Activated naive CD8-positive, alpha-beta T cell treated with anti-CD3 and anti-CD28 coated beads, Interleukin-2, amount 50 U/mL, for 24 hours (primary cell): ENCODE measurements around the gene PTPRE.

ENCODE experiments used
- ATAC-seq: fragments of 150-1000 bp; cut with Tn5 transposase; one replicate; pipeline ENCODE4 v1.10.0; 2021
- DNase-seq: peaks from one replicate; pipeline ENCODE4 v3.0.0; 2021
- H3K27ac Mint-ChIP-seq: one replicate; pipeline ENCODE4 v1.8.0; 2021; ENCODE audit warnings: mild to moderate bottlenecking, mixed read lengths
- H3K27me3 Mint-ChIP-seq: one replicate; pipeline ENCODE4 v1.8.0; 2021; ENCODE audit warnings: mixed read lengths
- H3K36me3 Mint-ChIP-seq: one replicate; pipeline ENCODE4 v1.8.0; 2021; ENCODE audit warnings: low read depth, mixed read lengths
- H3K4me1 Mint-ChIP-seq: one replicate; pipeline ENCODE4 v1.8.0; 2021; ENCODE audit warnings: mixed read lengths
- H3K4me3 Mint-ChIP-seq: one replicate; pipeline ENCODE4 v1.8.0; 2021; ENCODE audit warnings: mild to moderate bottlenecking, moderate library complexity, mixed read lengths
- H3K9me3 Mint-ChIP-seq: one replicate; pipeline ENCODE4 v1.8.0; 2021; ENCODE audit warnings: mixed read lengths

The PTPRE gene

GRCh38 chr10:128059266-128059981 lies 152.5 kb downstream of the PTPRE start:
- Mint-ChIP-seq H3K27me3 (no peaks in the 10 kb centered on the region), H3K36me3 (peaks cover 63% of the 10 kb centered on the region), H3K27ac (peak overlapping the region; percentile 87), H3K9me3 (no peaks in the 10 kb centered on the region), H3K4me3 (no peak overlapping the region), H3K4me1 (peaks cover 58% of the 10 kb centered on the region)
- DNase-seq: no peak
- ATAC-seq: no peak

DNA sequence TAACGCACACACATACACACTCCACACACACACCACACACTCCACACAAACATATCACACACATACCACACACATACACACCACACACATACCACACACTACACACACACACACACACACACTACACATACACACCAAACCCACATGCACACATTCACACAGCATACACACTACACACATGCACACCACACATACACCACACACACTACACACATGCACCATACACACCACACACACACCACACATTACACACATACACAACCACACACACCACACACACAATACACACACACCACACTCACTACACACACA lies 153.0 kb downstream of the PTPRE start:
- no peaks in the 10 kb centered on the region for H3K27me3 Mint-ChIP-seq
- ATAC-seq (no peak), DNase-seq (no peak)
- H3K9me3 Mint-ChIP-seq: no peaks in the 10 kb centered on the region
- H3K27ac Mint-ChIP-seq: peak overlapping the region; percentile 87
- no peak overlapping the region for H3K4me3 Mint-ChIP-seq
- peaks cover 62% of the 10 kb centered on the region for H3K36me3 Mint-ChIP-seq
- peaks cover 64% of the 10 kb centered on the region for H3K4me1 Mint-ChIP-seq

- peaks cover 70% of the 10 kb centered on the region for H3K4me1 Mint-ChIP-seq
- peak overlapping the region; percentile 87 for H3K27ac Mint-ChIP-seq
- no peaks in the 10 kb centered on the region for H3K27me3 Mint-ChIP-seq
- ATAC-seq: no peak
- H3K4me3 Mint-ChIP-seq: no peak overlapping the region
- no peak for DNase-seq
- no peaks in the 10 kb centered on the region for H3K9me3 Mint-ChIP-seq
- H3K36me3 Mint-ChIP-seq: peaks cover 61% of the 10 kb centered on the region
Measured at GRCh38 chr10:128060341-128061250, 153.7 kb downstream of the PTPRE start.

- Mint-ChIP-seq H3K27me3 (no peaks in the 10 kb centered on the region), H3K36me3 (peaks cover 63% of the 10 kb centered on the region), H3K27ac (peak overlapping the region; percentile 99), H3K9me3 (no peaks in the 10 kb centered on the region), H3K4me1 (peaks cover 80% of the 10 kb centered on the region), H3K4me3 (peak overlapping the region; percentile 80)
- ATAC-seq (no peak), DNase-seq (no peak)
Measured at GRCh38 chr10:128061306-128062300, 154.7 kb downstream of the PTPRE start.

GRCh38 chr10:128062331-128062880 lies 155.5 kb downstream of the PTPRE start:
- peak overlapping the region; percentile 80 for H3K4me3 Mint-ChIP-seq
- peak overlapping the region; percentile 99 for H3K27ac Mint-ChIP-seq
- DNase-seq (peak; percentile 33), ATAC-seq (no peak)
- H3K4me1 Mint-ChIP-seq: peaks cover 88% of the 10 kb centered on the region
- H3K27me3 Mint-ChIP-seq: no peaks in the 10 kb centered on the region
- peaks cover 69% of the 10 kb centered on the region for H3K36me3 Mint-ChIP-seq
- peaks cover 4% of the 10 kb centered on the region for H3K9me3 Mint-ChIP-seq

GRCh38 chr10:128062881-128063563 lies 156.1 kb downstream of the PTPRE start:
- ATAC-seq (no peak), DNase-seq (peak; percentile 57)
- peaks cover 4% of the 10 kb centered on the region for H3K9me3 Mint-ChIP-seq
- H3K27ac Mint-ChIP-seq: peak overlapping the region; percentile 99
- H3K36me3 Mint-ChIP-seq: peaks cover 67% of the 10 kb centered on the region
- no peaks in the 10 kb centered on the region for H3K27me3 Mint-ChIP-seq
- peak overlapping the region; percentile 80 for H3K4me3 Mint-ChIP-seq
- peaks cover 84% of the 10 kb centered on the region for H3K4me1 Mint-ChIP-seq

GRCh38 chr10:128063736-128064107 lies 156.8 kb downstream of the PTPRE start:
- Mint-ChIP-seq H3K9me3 (peaks cover 4% of the 10 kb centered on the region), H3K27ac (peak overlapping the region; percentile 99), H3K36me3 (peaks cover 62% of the 10 kb centered on the region), H3K4me3 (peak overlapping the region; percentile 80), H3K4me1 (peaks cover 79% of the 10 kb centered on the region), H3K27me3 (no peaks in the 10 kb centered on the region)
- DNase-seq (peak; percentile 66), ATAC-seq (peak; percentile 5)

DNA sequence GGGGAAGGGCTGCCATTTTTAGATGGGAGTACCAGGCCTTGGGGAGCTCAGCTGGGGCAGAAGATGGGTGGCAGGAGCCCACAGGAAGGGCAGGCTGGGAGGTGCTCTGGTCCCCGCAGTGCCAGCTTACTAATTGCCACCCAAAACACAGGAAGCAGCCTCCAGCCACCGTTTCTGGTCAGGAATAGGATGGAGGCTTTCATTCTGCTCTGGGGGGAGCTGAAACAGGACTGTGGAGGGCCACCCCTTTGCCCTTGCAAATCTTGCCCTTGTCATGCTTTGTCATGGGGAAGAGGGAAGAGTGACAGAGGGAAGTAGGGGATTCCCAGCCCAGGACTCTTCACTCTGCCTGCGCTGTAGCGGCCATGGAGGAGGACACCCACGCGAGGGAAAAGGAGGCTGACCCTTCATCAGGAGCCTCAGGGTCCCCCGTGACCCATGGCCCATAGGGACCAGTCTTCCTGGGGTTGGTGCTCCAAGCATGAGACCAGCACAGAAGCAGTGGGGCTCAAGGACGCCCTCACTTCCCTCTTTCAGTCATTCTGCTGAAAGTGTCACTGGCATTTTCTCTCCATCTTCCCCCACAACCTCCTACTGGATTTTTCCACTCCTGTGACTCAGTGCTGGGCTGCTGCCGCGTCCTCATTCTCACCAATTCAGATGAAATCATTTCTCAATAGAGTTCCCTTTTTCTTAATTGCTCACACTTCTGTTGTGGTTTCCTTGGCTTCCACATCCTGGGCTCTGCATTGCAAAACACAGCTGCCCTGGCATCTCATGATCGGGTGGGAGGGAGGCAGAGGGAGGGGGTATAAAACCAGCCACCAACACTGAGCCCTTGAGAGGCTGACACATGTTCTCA lies 157.4 kb downstream of the PTPRE start:
- DNase-seq (peak; percentile 79), ATAC-seq (peak; percentile 87)
- peak overlapping the region; percentile 99 for H3K27ac Mint-ChIP-seq
- peaks cover 75% of the 10 kb centered on the region for H3K4me1 Mint-ChIP-seq
- peak overlapping the region; percentile 80 for H3K4me3 Mint-ChIP-seq
- no peaks in the 10 kb centered on the region for H3K27me3 Mint-ChIP-seq
- peaks cover 4% of the 10 kb centered on the region for H3K9me3 Mint-ChIP-seq
- H3K36me3 Mint-ChIP-seq: peaks cover 65% of the 10 kb centered on the region

DNA sequence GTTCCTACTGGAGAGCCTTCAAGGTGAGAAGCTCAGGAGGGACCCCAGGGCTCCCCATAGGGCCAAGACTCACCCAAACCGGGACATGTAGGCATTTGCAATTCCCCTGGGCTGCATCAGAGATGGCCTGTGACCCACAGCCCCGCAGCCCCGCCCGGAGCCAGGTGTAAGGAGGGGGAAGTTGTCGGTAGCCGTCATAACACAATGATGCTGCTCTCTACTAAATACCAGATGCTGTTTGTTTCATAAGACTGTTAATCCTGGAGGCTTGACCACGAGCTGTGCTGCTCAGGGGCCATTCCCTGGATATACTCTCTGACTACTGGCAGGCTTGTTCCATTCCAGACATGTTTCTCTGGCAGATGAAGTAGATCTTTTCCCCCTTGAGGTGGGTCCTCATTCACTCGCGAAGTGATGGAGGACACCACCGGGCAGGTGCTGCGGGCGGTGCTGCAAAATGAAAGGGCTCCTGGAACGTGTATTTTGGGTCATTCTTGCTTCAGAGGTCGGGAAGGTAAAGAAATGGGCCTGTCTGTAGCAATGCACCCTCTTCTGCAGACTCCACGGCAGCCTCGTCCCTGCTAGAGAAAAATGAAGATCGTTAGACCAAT lies 158.2 kb downstream of the PTPRE start:
- DNase-seq (no peak), ATAC-seq (no peak)
- Mint-ChIP-seq H3K4me3 (peak overlapping the region; percentile 80), H3K27ac (peak overlapping the region; percentile 99), H3K36me3 (peaks cover 64% of the 10 kb centered on the region), H3K4me1 (peaks cover 68% of the 10 kb centered on the region), H3K9me3 (peaks cover 4% of the 10 kb centered on the region), H3K27me3 (no peaks in the 10 kb centered on the region)

DNA sequence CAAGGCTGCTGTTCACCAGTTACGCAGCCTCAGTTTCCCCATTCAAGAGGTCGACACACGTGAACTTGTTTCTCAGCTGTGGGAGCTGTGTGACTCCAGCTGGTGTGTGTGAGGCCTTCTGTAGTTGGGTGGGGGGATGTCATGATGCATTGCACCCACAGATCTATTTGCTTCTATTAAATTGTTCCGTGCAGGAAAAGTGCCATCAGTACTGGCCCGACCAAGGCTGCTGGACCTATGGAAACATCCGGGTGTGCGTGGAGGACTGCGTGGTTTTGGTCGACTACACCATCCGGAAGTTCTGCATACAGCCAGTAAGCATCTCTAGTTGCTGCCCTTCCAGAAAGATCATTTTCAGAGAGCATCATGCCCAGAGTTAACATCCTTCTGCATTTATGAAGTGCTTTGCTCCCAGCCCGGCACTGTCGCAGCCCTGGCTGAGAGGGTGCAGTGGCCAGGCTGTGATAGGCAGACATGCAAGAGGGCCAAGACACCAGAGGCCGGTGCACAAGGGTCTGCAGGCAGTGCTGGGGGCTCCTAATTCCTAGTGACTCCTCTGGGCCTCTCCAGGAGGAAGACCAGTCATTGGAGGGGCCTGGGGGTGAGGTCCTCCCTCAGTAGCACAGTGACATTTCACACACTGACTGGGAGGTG lies 159.1 kb downstream of the PTPRE start:
- H3K27ac Mint-ChIP-seq: peak overlapping the region; percentile 99
- ATAC-seq (no peak), DNase-seq (no peak)
- peak overlapping the region; percentile 80 for H3K4me3 Mint-ChIP-seq
- no peaks in the 10 kb centered on the region for H3K27me3 Mint-ChIP-seq
- H3K36me3 Mint-ChIP-seq: peaks cover 64% of the 10 kb centered on the region
- peaks cover 4% of the 10 kb centered on the region for H3K9me3 Mint-ChIP-seq
- peaks cover 61% of the 10 kb centered on the region for H3K4me1 Mint-ChIP-seq

DNA sequence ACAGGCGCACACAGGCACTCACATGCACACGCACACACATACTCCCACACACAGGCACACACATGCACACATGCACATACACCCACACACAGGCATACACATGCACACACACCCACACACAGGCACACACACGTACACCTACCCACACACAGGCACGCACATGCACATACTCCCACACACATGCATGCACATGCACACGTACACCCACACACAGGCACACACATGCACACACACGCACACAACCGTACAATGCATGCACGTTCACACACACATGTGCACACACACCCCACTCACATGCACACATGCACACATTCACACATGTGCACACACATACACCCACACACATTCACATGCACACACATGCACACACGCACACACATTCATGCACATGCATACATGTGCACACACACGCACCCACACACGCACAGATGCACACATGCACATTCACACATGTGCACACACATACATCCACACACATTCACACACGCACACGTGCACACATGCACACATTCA lies 160.0 kb downstream of the PTPRE start:
- H3K27me3 Mint-ChIP-seq: no peaks in the 10 kb centered on the region
- ATAC-seq (no peak), DNase-seq (no peak)
- peaks cover 60% of the 10 kb centered on the region for H3K4me1 Mint-ChIP-seq
- H3K9me3 Mint-ChIP-seq: peaks cover 4% of the 10 kb centered on the region
- H3K4me3 Mint-ChIP-seq: no peak overlapping the region
- H3K27ac Mint-ChIP-seq: peak overlapping the region; percentile 99
- peaks cover 66% of the 10 kb centered on the region for H3K36me3 Mint-ChIP-seq
